ENCODE measurements around the gene SLC39A7.

Gene SLC39A7

DNA sequence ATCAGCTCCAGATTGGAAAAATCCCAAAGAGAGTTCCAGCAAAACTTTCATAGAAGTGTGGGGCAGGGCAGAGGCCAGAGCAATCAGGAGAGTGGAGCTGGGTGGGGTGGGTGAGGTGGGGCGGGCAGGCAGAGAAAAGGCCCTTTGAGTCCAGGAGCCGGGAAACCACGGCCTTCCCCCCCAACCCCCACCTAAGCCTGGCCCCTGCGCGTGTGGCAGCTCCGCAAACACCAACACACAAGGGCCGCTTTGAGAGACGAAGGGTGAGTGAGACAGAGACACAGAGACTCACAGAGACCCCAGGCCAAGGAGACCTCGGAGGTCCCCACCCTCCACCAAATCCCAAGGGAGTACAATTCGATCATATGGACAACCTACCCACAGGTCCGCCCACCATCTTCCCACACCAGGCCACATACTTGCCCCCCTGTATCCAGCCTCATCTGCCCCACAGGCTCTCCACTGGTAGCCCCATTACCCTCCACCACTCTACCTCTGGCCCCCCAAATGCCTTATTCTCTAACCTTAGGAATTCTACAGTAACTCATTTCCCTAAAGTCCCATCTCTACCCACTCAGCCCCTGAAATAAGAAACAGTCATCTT, 10.1 kb upstream of the SLC39A7 start:
- no peak for FAIRE-seq

DNA sequence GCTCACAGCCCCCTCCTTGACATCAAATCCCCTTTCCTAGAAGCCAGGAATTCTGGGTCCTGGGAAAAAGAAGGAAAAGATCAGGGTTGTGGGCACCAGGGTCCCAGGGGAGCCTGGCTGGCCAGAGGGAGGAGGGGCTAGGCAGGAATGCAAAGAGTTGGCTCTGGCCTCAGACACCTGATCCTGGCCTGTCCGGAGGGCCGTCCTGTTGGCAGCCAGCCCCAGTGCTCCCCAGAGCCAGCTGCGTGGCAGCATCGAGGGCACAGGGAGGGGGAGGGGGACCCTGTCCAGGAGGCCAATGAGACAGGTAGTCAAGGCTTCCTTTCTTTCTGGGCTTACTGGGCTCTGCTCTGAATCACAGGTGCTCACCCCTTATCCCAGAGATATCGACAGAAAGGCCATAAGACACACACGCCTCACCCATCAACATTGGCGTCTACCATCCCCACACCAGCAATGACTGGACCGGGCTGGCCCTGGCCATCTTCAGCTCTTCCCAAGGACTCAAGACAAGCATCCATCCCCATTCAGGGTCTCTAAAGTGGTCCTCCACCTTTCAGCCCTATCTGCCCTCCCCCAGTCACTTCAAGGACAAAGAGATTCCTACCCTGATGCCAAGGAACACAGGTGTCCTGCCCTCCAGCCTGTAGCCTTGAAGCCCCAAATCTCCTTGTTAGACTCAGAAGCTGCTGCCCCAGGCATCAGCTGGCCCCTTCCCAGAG, 9.1 kb upstream of the SLC39A7 start:
- no peak for FAIRE-seq

DNA sequence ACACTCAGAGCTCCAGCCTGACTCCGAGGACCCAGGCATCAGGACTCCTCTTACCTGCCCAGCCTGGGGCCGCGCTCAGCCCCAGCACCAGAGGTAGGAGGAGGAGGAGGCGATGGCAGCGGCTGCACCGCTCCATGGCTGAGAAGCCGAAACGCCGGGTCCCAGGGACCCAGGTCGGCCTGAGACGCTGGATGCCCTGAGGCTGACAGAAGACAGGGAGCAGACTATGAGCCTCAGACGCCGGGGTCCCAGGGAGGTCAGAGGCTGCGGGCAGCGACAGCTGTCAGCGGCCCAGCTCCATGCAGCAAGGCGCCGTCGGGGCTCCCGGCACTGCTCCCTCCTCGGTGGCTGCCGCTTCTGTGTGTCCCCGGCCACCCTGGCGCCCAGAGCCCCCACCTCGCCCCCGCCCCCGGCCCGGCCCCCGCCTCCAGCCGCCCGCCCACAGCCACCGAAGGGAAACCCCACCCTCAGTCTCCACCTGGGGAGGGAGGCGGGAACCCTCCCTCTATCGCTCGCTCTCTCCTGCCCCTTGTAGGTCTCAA, 8.5 kb upstream of the SLC39A7 start, which contains the start of gene COL11A2:
Gene COL11A2, minus strand, starts transcription at position 363 of the 542 bp plus-strand sequence. Its CDS starts 227 bp downstream, at position 136.
- FAIRE-seq, result no peak

DNA sequence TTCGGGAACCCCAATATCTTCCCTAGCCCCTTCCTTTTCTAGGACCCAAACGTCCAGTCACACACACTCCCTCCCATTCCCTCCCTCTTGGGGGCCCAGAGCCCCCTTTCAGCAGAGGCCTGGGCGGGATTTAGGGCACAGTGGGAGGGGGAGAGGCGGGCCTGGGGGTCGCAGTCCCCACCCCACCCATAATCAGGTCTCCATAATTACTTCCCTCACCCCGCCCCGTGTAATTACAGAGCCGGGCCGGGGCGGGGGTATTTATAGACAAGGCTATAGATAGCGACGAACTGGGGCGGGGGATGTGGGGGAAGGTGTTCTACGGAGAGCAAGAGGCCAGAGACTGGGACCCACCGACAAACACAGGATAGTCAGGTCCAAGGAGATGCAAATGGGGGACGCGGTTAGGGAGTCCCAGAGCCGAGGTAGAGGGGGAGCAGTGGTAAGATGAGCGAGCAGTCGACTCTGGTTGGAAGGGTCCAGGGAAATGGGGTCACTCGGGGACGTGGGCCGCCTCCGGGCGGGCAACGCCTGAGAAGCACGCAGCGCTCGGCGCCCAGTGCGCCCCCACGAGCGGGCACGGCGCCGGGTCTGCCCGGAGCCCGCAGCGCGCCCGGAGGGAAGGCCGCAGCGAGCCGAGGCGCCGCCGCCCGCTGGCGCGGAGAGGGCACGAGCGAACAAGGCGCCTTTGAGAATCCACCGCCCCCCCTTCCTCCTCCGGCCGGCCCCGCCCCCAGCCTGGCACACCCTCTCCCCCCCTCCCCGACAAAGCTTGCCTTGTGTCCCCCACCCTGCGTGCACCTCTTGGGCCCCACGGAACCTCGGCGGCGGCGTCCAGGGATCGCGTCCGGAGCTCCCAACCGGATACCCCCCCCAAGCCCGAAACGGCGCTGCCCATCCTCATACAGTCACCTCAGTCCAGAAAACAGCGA, 7.7 kb upstream of the SLC39A7 start:
- no peak for FAIRE-seq

DNA sequence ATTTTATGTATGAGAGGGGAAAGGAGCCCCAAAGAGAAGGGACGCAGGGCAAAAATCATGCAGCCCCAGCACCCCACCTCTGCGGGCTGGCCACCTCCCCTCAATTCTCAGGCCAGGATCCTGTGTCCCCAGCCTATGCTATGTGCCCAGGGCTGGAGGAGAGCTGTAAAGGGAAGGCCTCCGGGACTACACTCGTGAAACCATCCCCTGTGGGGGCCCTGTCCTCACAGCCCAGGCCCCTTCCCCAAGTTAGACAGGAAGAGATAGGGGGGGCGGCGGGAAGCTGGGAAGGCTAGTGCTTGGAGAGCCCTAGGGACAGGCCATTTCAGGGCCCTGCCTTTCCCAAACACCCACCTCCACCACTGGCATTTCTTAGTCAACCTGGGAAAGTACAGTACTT, 7.0 kb upstream of the SLC39A7 start:
- no peak for FAIRE-seq

DNA sequence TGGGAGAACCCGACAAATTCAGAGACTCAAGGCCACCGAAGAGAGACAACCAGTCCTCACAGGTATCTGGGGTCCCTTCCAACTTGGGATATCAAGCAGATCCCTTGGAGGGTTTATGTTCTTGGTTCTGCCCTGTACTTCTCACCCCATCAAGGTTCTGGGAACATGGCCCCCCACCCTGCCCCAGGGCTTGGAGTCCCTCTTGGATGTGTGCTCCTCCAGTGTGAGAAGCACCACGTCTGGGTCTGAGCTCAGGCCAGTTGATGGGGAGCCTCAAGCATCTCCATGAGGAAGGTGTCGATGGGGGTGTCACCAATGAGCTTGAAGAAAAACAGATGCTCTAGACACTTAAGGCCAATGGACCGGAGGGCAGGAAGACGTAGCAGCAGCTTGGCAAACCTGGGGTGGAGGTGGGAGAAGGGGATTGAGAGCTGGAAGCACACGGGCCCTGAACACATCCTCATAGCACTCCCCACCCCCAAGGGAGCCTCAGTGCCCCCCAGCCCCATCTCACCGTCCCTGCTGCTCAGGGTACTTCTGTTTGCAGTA, 6.2 kb upstream of the SLC39A7 start:
- FAIRE-seq, result no peak

DNA sequence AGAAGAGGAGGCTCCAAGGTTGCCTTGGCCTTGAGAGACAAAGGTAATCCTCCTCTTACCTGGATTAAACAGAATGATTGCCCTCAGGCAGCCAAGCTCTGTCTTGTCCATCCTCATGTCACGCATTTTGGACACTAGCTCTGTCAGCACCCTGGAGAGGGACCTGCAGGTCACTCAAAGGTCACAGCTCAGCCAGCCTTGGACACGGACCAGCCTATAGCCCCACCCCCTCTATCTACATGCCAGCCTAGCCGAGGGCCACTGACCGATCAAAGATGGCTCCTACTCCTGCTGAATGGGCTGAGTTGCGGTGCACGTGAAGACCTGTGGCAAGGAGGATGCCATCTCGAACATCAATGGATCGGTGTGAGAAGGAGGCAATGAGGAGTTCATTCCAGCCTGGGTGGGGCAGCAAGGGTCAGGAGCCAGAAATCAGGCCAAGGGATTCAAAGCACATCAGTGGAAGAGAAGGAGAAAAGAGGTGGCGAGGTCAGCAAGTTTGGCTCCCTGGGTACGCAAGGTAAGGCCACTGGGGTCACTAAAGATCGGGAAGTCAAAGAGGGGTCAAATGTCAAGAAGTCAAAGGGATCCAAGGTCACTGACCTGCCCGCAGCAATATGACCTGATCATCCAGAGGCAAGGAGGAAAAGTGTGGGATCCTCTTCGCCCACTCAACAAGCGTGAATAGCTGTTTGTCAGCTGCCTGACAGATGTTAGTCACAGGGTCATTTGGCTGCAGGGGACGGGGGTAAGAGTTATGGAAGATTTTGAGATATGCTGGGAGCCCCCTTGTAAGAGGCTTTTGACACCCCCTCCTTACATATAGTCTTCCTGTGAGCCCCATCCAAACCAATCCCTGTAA, 5.1 kb upstream of the SLC39A7 start:
- FAIRE-seq, result no peak

DNA sequence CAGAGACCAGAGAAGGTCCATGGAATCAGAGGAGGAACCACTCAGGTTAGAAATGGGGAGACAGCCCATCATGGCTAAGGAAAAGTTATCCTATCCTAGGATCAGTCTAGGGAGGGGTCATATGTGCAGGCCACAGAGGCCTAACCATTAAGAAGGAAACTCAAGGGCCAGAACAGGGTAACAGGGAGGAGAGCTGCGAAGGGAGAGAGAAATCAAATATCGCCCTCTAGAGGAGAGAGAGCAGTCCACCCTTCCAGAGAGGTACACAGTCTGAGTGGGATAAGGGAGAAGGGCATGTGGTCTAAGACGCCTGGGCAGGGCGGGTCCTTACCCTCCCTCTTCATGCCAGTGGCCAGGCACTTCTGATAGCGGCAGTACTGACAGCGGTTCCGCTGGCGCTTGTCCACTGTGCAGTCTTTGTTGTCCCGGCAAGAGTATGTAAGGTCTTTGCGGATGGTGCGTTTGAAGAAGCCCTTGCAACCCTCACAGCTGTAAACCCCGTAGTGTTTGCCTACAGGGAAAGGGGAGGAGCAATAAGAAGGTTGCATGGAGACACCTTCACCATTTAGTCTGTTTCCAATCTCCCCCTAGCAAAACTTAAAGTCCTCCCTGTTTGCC, 3.1 kb upstream of the SLC39A7 start:
- FAIRE-seq, result no peak

DNA sequence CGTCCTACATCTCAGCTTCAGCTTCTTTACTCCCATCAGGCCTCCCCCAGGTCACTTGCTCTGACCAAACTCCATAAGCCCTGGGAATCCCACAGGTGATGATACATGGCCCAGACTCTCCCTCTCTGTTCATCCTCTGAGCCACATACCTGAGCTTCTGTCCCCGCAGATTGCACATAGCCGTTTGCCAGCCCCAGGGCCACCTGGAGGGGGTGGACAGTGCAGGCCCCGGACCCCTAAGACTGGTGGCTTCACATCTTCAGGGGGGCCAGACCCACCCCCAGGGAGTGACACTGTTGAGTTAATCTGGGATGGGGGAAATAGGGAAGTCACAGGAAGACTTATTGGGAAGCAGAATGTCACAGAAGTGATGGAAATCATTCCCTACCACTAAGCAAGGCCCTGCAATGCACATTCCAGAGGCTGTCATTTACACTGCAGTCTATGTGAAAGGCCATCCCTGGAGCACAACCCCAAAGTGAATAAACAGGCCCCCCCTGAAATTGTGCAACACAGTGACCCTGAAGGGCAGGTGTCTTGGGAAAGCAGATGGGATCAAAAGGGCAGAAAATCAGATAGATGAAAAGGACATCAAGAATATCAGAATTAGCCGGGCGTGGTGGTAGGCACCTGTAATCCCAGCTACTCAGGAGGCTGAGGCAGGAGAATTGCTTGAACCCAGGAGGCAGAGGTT, 2.4 kb upstream of the SLC39A7 start:
- no peak for FAIRE-seq

DNA sequence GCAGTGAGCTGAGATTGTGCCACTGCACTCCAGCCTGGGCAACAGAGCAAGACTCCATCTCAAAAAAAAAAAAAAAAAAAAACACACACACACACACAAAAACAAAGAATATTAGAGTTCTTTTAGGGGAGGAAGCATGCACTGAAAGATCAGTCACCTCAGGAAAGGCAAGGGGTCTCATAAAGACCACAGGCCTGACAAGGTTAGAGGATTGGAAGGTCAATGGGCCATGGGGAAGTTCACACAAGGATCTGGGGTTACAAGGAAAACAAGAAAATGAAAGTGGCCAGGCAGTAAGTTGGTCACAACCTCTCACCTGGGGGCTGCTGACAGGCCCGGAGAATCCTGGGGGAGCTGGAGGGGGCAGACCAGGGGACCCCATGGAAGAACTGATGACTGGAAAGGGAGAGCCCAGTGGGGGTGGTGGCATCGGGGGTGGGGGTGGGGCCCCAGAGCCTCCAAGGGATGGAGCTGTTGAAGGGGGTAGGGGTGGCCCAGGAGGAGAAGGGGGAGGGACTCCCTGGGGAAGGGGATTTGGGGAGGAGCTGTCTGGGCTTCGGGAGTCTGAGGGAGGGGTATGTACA, 1.7 kb upstream of the SLC39A7 start:
- no peak for FAIRE-seq

DNA sequence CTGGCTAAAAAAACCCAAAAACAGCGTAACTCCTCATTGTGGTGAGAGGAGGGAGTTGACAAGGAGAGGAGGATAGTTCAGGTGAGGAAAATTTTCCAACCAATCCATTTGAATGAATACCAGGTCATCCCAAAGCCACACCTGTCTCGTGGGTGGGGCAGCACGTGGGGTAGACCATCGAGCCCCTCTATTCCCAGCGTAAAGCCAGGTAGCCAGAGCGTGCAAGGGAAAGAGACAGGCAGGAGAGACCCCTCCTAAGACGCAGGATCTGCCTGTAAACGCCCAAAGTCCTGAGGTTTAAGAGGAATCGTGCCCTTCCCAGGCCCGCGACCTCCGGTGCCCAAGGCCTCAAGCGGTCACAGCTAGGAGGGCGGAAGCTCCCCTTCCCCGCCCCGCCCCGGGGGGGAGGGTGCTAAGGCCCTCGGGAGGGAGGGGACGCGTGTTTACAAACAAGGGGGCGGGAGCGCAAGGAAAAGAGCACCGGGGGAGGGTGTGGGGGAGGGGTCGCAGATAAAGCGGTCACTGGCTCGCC, 914 bp upstream of the SLC39A7 start:
- no peak for FAIRE-seq

DNA sequence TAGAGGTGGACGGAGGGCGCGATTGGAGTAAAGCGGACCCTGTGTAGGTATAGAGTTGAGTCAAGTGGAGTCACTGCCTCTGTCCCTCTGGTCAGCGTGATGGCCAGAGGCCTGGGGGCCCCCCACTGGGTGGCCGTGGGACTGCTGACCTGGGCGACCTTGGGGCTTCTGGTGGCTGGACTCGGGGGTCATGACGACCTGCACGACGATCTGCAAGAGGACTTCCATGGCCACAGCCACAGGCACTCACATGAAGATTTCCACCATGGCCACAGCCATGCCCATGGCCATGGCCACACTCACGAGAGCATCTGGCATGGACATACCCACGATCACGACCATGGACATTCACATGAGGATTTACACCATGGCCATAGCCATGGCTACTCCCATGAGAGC, 479 bp downstream of the SLC39A7 start:
- no peak for FAIRE-seq

DNA sequence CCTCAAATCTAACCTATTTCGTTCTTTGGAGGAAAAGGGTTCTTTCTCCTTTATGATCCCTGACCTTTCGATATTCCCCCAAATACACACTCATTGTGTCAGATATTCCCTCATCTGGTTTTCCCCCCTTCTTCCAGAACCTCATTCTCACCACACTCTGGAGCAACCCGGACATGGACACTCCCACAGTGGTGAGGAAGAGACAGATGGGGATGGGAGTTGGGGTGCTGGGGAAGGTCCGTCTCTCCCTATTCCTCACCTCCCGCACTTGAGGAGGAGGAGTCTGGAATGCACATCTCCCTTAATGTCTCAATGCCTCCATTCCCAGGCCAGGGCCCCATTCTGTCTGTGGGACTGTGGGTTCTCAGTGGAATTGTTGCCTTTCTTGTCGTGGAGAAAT, 1.3 kb downstream of the SLC39A7 start:
- FAIRE-seq, result no peak

DNA sequence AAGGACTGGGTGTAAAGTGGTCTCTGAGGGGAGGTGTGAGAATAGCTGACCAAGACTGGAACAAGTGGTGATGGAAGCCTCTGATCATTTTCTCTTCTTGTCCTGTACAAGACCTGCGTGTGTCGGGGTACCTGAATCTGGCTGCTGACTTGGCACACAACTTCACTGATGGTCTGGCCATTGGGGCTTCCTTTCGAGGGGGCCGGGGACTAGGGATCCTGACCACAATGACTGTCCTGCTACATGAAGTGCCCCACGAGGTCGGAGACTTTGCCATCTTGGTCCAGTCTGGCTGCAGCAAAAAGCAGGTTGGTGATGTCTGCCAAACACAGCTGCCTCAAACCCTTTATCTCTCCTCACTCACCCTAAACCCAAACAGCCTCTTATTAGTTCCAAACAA, 2.1 kb downstream of the SLC39A7 start:
- no peak for FAIRE-seq

DNA sequence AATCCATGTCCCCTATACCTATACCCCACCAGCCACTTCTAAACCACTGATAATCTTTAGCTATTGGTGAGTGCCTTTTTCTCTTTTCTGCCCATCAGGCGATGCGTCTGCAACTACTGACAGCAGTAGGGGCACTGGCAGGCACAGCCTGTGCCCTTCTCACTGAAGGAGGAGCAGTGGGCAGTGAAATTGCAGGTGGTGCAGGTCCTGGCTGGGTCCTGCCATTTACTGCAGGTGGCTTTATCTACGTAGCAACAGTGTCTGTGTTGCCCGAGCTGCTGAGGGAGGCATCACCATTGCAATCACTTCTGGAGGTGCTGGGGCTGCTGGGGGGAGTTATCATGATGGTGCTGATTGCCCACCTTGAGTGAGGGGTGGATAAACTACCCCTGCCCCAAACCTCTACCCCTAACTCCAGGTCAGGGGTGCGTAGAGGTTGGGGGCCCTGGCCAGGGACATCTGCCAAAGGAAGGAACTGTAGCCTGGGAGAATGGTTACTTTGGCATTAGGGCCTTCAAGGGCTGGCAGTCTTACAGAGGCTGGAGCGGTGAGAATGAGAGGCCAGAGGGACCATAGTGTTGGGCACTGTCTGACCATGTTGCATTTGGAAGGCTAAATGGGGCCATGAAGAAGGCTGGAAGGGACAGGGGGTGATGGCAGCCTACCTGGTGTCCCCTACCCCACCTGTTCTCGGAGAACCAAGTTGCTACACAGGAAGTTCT, 2.9 kb downstream of the SLC39A7 start:
- FAIRE-seq, result no peak

DNA sequence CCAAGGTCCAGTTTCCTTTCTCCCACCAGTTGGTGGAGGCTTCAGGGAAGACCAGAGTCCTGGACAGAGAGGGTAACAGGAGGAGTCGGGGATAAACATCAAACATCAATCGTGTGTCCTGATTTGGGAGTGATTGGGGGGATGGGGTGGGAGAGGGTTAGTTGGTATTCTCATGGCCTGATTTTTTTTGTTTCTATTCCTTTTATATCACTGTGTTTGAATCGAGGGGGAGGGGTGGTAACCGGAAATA, 3.4 kb downstream of the SLC39A7 start:
- no peak for FAIRE-seq

DNA sequence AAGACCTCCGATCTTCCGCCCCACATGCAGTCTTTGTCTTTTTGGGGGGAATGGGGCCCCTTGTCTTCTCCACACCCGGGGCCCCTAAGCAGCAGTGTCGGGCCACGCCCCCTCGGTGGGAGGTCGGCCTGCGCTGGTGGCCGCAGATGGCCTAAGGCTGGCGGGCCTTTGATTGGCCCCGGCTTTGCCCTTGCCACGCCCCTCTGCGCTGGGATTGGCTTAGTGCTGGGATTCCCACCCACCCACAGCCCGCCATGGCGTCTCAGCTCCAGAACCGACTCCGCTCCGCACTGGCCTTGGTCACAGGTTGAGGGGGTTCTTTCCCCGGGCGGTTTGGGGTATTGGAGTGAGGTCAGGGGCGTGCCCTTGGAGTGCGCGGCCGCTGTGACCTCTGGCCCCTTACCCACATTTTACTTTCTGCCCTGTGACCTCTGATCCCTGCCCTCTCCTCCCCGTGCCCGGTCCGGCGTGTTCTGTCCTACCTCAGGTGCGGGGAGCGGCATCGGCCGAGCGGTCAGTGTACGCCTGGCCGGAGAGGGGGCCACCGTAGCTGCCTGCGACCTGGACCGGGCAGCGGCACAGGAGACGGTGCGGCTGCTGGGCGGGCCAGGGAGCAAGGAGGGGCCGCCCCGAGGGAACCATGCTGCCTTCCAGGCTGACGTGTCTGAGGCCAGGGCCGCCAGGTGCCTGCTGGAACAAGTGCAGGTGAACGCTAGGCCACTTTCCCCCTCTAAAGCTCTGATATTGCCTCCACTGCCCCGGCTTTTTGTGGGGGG, 3.9 kb downstream of the SLC39A7 start, which contains the start of gene HSD17B8:
Gene HSD17B8, plus strand, starts transcription at position 241 of the 776 bp plus-strand sequence. Its CDS starts 14 bp downstream, at position 255.
- no peak for FAIRE-seq

DNA sequence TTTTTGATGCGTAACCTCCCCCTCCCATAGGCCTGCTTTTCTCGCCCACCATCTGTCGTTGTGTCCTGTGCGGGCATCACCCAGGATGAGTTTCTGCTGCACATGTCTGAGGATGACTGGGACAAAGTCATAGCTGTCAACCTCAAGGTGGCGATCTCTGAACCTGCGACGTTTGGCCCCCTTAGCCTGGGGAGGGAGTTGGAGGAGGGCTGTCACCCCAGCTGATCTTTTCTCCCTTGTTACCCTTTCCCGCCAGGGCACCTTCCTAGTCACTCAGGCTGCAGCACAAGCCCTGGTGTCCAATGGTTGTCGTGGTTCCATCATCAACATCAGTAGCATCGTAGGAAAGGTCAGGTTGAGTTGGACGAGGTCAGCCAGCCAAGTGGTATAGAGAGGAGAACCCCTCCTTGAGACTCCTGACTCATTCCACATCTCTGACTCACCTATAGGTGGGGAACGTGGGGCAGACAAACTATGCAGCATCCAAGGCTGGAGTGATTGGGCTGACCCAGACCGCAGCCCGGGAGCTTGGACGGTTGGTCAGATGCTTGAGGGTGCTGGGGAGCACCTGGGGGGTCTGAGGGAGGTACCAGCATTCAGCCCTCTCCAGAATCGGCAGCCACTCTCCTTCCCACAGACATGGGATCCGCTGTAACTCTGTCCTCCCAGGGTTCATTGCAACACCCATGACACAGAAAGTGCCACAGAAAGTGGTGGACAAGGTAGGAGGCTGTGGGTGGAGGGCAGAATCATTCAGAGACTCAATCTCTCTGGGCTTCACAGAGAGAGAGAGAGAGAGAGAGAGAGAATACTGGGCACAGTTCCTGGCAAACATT, 4.7 kb downstream of the SLC39A7 start:
- no peak for FAIRE-seq
